ENCODE measurements around the gene PLEK2. TPM values are rescaled to one million over a fixed set of nuclear protein-coding genes. Genes with fewer than 3 reads are reported as not detected.

PLEK2 gene
- polyA plus RNA-seq (2011; rRNA removed): 1.5 and 1.6 TPM in 2 replicates
- polyA minus RNA-seq (2011; rRNA and poly(A)+ RNA removed): 0.39 and 1.9 TPM in 2 replicates

DNA sequence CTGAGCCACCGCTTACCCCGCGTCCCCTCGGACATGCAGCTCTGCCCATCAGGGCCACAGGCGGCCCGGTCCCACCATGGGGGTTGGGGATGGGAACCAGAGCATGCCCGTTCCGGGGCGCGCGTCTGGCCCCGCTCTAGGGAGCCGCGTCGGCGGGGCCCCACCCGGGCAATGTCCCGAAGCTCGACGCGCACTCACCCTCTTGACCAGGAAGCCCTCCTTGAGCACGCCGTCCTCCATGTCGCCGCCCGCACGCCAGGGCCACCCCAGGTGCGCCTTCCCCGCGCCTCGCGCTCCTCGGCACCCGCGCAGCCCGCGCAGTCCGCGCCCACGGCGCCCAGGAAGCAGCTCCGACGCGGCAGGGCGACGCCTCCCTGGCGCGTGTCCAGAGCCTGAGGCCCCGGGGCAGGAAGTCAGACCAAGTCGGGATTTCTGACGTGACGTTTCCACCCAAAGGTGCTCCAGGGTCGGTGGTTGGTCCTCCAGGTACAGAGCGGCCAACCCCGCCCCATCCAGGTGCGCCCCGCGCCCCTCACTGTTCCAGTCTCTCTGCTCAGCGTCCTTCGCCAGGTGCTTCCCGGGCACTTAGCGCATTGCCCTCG lies at the start of gene PLEK2:
Gene PLEK2 (minus strand): TSS at position 346 of the 602 bp plus-strand sequence. CDS start 106 bp downstream, at position 240.
- Histone ChIP-seq H3K9me3 (ENCODE audit: control insufficient read depth, insufficient read depth, low read length) (no peaks in the 10 kb centered on the region; the same call in 1 of the 2 replicates), H3K4me3 (ENCODE audit: low read depth, low read length) (peak within 1 kb of the TSS; percentile 56), H3K27ac (ENCODE audit: low read depth, low read length) (no peak within 1 kb of the TSS), H3K27me3 (ENCODE audit: control insufficient read depth, insufficient read depth, low read length) (no peaks in the 10 kb centered on the region)
- TF ChIP-seq, protein P1, sequence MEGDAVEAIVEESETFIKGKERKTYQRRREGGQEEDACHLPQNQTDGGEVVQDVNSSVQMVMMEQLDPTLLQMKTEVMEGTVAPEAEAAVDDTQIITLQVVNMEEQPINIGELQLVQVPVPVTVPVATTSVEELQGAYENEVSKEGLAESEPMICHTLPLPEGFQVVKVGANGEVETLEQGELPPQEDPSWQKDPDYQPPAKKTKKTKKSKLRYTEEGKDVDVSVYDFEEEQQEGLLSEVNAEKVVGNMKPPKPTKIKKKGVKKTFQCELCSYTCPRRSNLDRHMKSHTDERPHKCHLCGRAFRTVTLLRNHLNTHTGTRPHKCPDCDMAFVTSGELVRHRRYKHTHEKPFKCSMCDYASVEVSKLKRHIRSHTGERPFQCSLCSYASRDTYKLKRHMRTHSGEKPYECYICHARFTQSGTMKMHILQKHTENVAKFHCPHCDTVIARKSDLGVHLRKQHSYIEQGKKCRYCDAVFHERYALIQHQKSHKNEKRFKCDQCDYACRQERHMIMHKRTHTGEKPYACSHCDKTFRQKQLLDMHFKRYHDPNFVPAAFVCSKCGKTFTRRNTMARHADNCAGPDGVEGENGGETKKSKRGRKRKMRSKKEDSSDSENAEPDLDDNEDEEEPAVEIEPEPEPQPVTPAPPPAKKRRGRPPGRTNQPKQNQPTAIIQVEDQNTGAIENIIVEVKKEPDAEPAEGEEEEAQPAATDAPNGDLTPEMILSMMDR (IDR thresholded peaks at IDR 0.05; ENCODE audit: low read depth, low read length): no peak
- POLR2A ChIA-PET: no interaction called here
- CTCF ChIA-PET: interaction anchor here (0.9 to 1.7 kb wide), 2 partner anchors 15 to 292 kb away, joined by 3 to 8 read pairs; no protein-coding TSS in a partner anchor
- DNase-seq (ENCODE audit: low read depth, low spot score): no peak

GRCh38 chr14:67461341-67461985 lies 49.5 kb upstream of the PLEK2 start:
- peaks cover 25% of the 10 kb centered on the region for H3K27me3 ChIP-seq (ENCODE audit: control insufficient read depth, insufficient read depth, low read length)
- DNase-seq (ENCODE audit: low read depth, low spot score): no peak
- CTCF ChIA-PET: interaction anchor here (1.4 kb wide), 1 partner anchor 14 kb away, joined by 3 read pairs; no protein-coding TSS in a partner anchor

DNA sequence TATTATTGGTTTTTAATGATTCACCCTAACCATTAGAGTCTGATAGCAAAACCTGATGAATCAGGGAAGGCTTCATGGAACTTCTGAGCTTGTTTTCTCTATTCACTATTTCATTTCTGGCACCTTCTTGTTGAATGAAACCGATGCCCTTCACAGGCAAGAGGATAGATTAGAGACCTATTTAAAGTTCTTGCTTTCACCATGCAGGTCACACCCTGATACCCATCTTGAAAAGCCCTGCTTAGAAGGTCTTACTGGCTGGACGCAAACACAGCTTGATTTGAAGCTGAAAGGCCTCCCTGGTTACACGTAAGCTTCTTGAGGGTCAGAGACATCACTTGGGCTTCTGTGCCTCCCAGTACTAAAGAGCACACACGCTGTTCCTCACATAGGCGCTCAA lies 47.4 kb upstream of the PLEK2 start:
- Histone ChIP-seq H3K27me3 (ENCODE audit: control insufficient read depth, insufficient read depth, low read length) (peaks cover 26% of the 10 kb centered on the region), H3K9me3 (ENCODE audit: control insufficient read depth, insufficient read depth, low read length) (no peaks in the 10 kb centered on the region), H3K4me3 (ENCODE audit: low read depth, low read length) (no peak overlapping the region), H3K27ac (ENCODE audit: low read depth, low read length) (no peak overlapping the region)
- no peak for DNase-seq (ENCODE audit: low read depth, low spot score)
- CTCF ChIA-PET: interaction anchor here (1.7 kb wide), 1 partner anchor 245 kb away, joined by 4 read pairs; no protein-coding TSS in a partner anchor
- TF ChIP-seq, protein P1 (IDR thresholded peaks at IDR 0.05; ENCODE audit: low read depth, low read length): no peak
- POLR2A ChIA-PET: interaction anchor here (0.6 kb wide), 1 partner anchor 14 kb away, joined by 10 read pairs; no protein-coding TSS in a partner anchor

More at GRCh38 chr14:67461341-67461985, 49.5 kb upstream of the PLEK2 start:
- no peak overlapping the region for H3K4me3 ChIP-seq (ENCODE audit: low read depth, low read length)
- H3K9me3 ChIP-seq (ENCODE audit: control insufficient read depth, insufficient read depth, low read length): no peaks in the 10 kb centered on the region
- H3K27ac ChIP-seq (ENCODE audit: low read depth, low read length): no peak overlapping the region
- POLR2A ChIA-PET: no interaction called here
- TF ChIP-seq, protein P1 (IDR thresholded peaks at IDR 0.05; ENCODE audit: low read depth, low read length): no peak

DNA sequence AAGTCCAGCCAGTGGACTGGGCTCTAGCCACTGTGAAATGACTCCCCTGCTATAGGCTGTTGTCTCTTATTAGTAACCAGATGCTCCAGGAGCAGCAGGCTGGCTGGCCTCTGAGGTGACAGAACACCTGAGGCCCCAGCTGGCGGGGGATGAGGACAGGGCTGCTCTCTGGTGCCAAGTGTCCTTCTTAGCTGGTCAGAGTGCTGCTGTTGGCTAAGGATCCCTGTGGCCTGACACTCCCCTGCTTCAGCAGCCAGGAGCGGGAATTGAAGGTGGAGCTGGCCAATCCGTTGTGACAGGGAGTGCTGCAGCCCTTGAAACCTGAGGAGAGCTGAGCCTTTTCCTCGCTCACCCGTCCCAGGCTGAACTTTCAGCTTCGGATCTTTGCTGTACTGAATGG lies 45.8 kb upstream of the PLEK2 start:
- H3K9me3 ChIP-seq (ENCODE audit: control insufficient read depth, insufficient read depth, low read length): no peaks in the 10 kb centered on the region
- ChIA-PET CTCF (interaction anchor here (1.3 to 1.7 kb wide), 2 partner anchors 30 to 247 kb away, joined by 4 read pairs; no protein-coding TSS in a partner anchor), POLR2A (interaction anchor here (0.9 kb wide), 1 partner anchor 10 kb away, joined by 3 read pairs; no protein-coding TSS in a partner anchor)
- no peak overlapping the region for H3K4me3 ChIP-seq (ENCODE audit: low read depth, low read length)
- H3K27me3 ChIP-seq (ENCODE audit: control insufficient read depth, insufficient read depth, low read length): peaks cover 35% of the 10 kb centered on the region
- H3K27ac ChIP-seq (ENCODE audit: low read depth, low read length): no peak overlapping the region
- no peak for DNase-seq (ENCODE audit: low read depth, low spot score)
- TF ChIP-seq, protein P1 (IDR thresholded peaks at IDR 0.05; ENCODE audit: low read depth, low read length): no peak

Measured in AG04450 (cell line).